ENCODE measurements around the gene CLHC1. TPM values are rescaled to one million over a fixed set of nuclear protein-coding genes. Genes with fewer than 3 reads are reported as not detected.
"Not testable (repeated sequence)": the region's sequence is repeated elsewhere in the genome, so short reads cannot be mapped to it uniquely, and the experiment has no call there.

CLHC1 gene
- total and polyA plus RNA-seq, 2 experiments from 2014 or later = 1.3 to 5.6 TPM

DNA sequence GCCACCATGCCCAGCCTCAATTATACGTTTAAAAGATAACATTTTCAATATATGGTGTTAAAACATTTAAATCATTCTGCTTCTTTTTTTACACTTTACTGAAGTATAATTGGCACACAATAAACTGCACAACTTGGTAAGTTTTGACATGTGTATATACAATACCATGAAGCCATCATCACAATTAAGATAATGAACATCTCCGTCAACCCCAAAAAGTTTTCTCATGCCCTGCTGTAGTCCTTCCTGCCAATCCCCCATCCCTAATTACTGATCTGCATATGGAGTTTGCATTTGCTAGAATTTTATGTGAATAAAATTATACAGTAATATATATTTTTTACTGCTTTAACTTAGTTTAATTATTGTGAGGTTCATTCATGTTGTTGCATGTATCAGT, 96.6 kb downstream of the CLHC1 start:
- H3K4me2 ChIP-seq (ENCODE audit: unreplicated experiment) = no peak overlapping the region
- no peak overlapping the region for H3K27ac ChIP-seq
- TF ChIP-seq EZH2phosphoT487 (IDR thresholded peaks at IDR 0.05; ENCODE audit: insufficient read depth, low read depth) (no peak), EZH2 (IDR thresholded peaks at IDR 0.05; ENCODE audit: insufficient read depth, poor library complexity, severe bottlenecking) (no peak)
- H3K9me2 ChIP-seq (ENCODE audit: insufficient read depth) = no peaks in the 10 kb centered on the region
- H3K36me3 ChIP-seq (ENCODE audit: low read depth) = no peaks in the 10 kb centered on the region
- in situ Hi-C loops (cut with MboI) = no loop called here
- H3K9ac ChIP-seq = no peak overlapping the region
- no peak overlapping the region for H2AFZ ChIP-seq
- no peak overlapping the region for H3K4me3 ChIP-seq
- H3K79me2 ChIP-seq (ENCODE audit: insufficient read depth) = no peaks in the 10 kb centered on the region
- peaks cover 10% of the 10 kb centered on the region for H3K4me1 ChIP-seq (ENCODE audit: insufficient read depth)
- DNase-seq = no peak
- peaks cover 8% of the 10 kb centered on the region; the same call in 1 of the 2 replicates for H3F3A ChIP-seq (ENCODE audit: insufficient read depth)
- no peaks in the 10 kb centered on the region for H4K20me1 ChIP-seq (ENCODE audit: insufficient read depth)
- WGBS, 2 experiments (ENCODE audit: low coverage in 1 of 2, low lambda C conversion rate in 2 of 2, missing lambda C conversion rate in 2 of 2) = 100% methylated on average over 2 of the region's 2 CpGs
- no peaks in the 10 kb centered on the region for H3K9me3 ChIP-seq (ENCODE audit: low read depth)
- H3K27me3 ChIP-seq (replicated peaks; ENCODE audit: insufficient read depth) = no peaks in the 10 kb centered on the region

DNA sequence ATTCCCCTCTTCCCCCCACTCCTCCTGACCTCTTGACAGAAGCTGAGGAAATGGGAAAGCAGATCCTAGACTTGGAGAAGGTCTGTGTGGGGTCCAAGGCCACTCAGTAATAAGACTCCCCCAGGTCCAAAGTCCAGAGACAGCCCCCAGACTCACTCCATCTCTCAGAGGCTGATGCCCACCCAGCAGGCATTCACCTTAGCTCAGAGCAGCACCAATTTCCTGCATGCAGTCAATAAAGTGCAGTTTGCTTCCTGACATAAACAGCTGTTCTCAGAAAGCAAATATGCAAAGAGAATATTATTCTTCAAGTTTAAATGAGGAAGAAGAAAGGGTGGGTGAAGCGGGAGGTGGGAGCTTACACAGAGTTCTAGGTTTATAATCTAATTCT, 97.8 kb downstream of the CLHC1 start:
- H3K9me2 ChIP-seq (ENCODE audit: insufficient read depth) = no peaks in the 10 kb centered on the region
- DNase-seq = no peak
- in situ Hi-C loops (cut with MboI) = no loop called here
- peak overlapping the region; percentile 70 for H3K27ac ChIP-seq
- WGBS, 2 experiments (ENCODE audit: low coverage in 1 of 2, low lambda C conversion rate in 2 of 2, missing lambda C conversion rate in 2 of 2) = 93 to 100% methylated on average over 1 of the region's 1 CpG
- TF ChIP-seq EZH2phosphoT487 (IDR thresholded peaks at IDR 0.05; ENCODE audit: insufficient read depth, low read depth) (no peak), EZH2 (IDR thresholded peaks at IDR 0.05; ENCODE audit: insufficient read depth, poor library complexity, severe bottlenecking) (no peak)
- no peaks in the 10 kb centered on the region for H3K36me3 ChIP-seq (ENCODE audit: low read depth)
- H3K4me3 ChIP-seq = peak overlapping the region; percentile 80
- H3K9ac ChIP-seq = peak overlapping the region; percentile 79
- no peaks in the 10 kb centered on the region for H3K9me3 ChIP-seq (ENCODE audit: low read depth)
- peaks cover 8% of the 10 kb centered on the region; the same call in 1 of the 2 replicates for H3F3A ChIP-seq (ENCODE audit: insufficient read depth)
- no peaks in the 10 kb centered on the region for H3K27me3 ChIP-seq (replicated peaks; ENCODE audit: insufficient read depth)
- peak overlapping the region; percentile 96 for H2AFZ ChIP-seq
- no peaks in the 10 kb centered on the region for H3K79me2 ChIP-seq (ENCODE audit: insufficient read depth)
- peaks cover 10% of the 10 kb centered on the region for H3K4me1 ChIP-seq (ENCODE audit: insufficient read depth)
- peak overlapping the region; percentile 99 for H3K4me2 ChIP-seq (ENCODE audit: unreplicated experiment)
- H4K20me1 ChIP-seq (ENCODE audit: insufficient read depth) = no peaks in the 10 kb centered on the region

DNA sequence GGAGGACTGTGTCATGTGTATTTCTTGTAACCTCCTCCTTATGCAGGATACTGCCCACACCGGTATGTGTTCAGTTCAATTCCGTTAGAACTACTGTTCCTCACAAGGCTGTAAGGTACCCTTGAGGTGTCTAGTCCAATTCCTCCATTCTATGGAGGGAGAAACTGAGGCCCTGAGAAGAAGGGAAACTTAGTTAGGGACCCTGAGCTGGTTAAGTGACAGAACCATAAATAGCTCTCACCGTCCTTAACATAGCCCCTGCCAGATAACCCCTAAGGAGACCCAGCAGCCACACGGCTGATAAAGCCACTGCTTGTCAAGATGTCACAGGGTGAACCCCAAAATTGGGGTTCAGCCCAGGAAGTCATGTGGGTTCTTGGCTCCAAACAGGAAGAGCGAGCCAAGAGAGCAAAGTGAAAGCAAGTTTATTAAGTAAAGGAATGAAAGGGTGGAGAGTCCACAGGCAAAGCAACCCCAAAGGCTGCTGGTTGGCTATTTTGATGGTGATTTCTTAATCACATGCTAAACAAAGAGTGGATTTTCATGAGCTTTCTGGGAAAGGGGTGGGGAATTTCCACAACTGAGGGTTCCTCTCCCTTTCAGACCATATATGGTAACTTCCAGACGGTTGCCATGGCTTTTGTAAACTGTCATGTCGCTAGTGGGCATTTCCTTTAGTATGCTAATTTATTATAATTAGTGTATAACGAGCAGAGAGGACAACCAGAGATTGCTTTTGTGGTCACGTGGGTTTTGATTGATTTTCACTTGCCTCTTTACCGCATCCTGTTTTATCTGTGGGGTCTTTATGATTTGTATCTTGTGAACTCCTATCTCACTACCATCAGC, 98.4 kb downstream of the CLHC1 start:
- Histone ChIP-seq H3K4me2 (ENCODE audit: unreplicated experiment) (peak overlapping the region; percentile 99), H3K9ac (peak overlapping the region; percentile 79), H3F3A (ENCODE audit: insufficient read depth) (peaks cover 8% of the 10 kb centered on the region; the same call in 1 of the 2 replicates), H3K4me1 (ENCODE audit: insufficient read depth) (peaks cover 10% of the 10 kb centered on the region), H3K9me3 (ENCODE audit: low read depth) (no peaks in the 10 kb centered on the region), H4K20me1 (ENCODE audit: insufficient read depth) (no peaks in the 10 kb centered on the region), H3K79me2 (ENCODE audit: insufficient read depth) (no peaks in the 10 kb centered on the region), H3K4me3 (peak overlapping the region; percentile 80), H3K36me3 (ENCODE audit: low read depth) (no peaks in the 10 kb centered on the region), H3K27me3 (replicated peaks; ENCODE audit: insufficient read depth) (no peaks in the 10 kb centered on the region), H3K9me2 (ENCODE audit: insufficient read depth) (no peaks in the 10 kb centered on the region), H3K27ac (peak overlapping the region; percentile 70), H2AFZ (peak overlapping the region; percentile 96)
- DNase-seq = peak; percentile 94
- WGBS, 2 experiments (ENCODE audit: low coverage in 1 of 2, low lambda C conversion rate in 2 of 2, missing lambda C conversion rate in 2 of 2) = 13 to 14% methylated on average over 10 of the region's 10 CpGs
- in situ Hi-C loops (cut with MboI) = no loop called here
- no peak for TF ChIP-seq EZH2 (IDR thresholded peaks at IDR 0.05; ENCODE audit: insufficient read depth, poor library complexity, severe bottlenecking)
- TF ChIP-seq EZH2phosphoT487 (IDR thresholded peaks at IDR 0.05; ENCODE audit: insufficient read depth, low read depth) = no peak

DNA sequence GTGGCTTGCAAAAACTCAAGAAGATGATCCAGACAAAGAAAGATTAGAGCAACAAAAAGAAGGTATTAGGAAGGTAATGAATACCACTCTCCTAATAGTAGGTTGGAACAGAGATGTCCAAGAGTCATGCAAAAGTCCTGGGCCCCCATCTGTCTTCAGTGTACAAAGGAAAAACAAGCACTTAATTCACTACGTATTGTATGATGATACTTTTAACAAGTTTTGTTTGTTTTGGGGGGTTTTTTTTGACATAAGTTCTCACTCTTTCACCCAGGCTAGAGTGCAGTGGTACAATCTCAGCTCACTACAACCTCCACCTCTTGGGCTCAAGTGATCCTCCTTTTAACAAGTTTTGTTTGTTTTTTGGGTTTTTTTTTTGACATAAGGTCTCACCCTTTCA, 101.2 kb downstream of the CLHC1 start:
- Histone ChIP-seq H3K4me1 (ENCODE audit: insufficient read depth) (peaks cover 10% of the 10 kb centered on the region), H4K20me1 (ENCODE audit: insufficient read depth) (no peaks in the 10 kb centered on the region), H3K27me3 (replicated peaks; ENCODE audit: insufficient read depth) (no peaks in the 10 kb centered on the region), H3F3A (ENCODE audit: insufficient read depth) (peaks cover 8% of the 10 kb centered on the region; the same call in 1 of the 2 replicates), H3K79me2 (ENCODE audit: insufficient read depth) (no peaks in the 10 kb centered on the region), H3K9me3 (ENCODE audit: low read depth) (no peaks in the 10 kb centered on the region), H3K27ac (no peak overlapping the region), H3K36me3 (ENCODE audit: low read depth) (no peaks in the 10 kb centered on the region), H3K4me2 (ENCODE audit: unreplicated experiment) (no peak overlapping the region), H3K9me2 (ENCODE audit: insufficient read depth) (no peaks in the 10 kb centered on the region), H3K4me3 (no peak overlapping the region), H3K9ac (no peak overlapping the region), H2AFZ (no peak overlapping the region)
- DNase-seq = no peak
- in situ Hi-C loops (cut with MboI) = no loop called here
- no peak for TF ChIP-seq EZH2 (IDR thresholded peaks at IDR 0.05; ENCODE audit: insufficient read depth, poor library complexity, severe bottlenecking)
- no peak for TF ChIP-seq EZH2phosphoT487 (IDR thresholded peaks at IDR 0.05; ENCODE audit: insufficient read depth, low read depth)
- WGBS, 2 experiments (ENCODE audit: low coverage in 1 of 2, low lambda C conversion rate in 2 of 2, missing lambda C conversion rate in 2 of 2) = 93 to 100% methylated on average over 1 of the region's 1 CpG

DNA sequence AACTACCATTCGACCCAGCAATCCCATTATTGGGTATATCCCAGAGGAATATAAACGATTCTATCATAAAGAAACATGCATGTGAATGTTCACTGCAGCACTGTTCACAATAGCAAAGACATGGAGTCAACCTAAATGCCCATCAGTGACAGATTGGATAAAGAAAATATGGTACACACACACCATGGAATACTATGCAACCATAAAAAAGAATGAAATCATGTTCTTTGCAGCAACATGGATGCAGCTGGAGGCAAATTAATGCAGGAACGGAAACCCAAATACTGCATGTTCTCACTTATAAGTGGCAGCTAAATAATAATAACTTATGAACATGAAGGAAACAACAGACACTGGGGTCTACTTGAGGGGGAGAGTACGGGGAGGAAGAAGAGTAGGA, 105.5 kb downstream of the CLHC1 start:
- DNase-seq; H2AFZ ChIP-seq; H3K4me2 ChIP-seq (ENCODE audit: unreplicated experiment); H3K4me3 ChIP-seq; H3K9me2 ChIP-seq (ENCODE audit: insufficient read depth); H3K79me2 ChIP-seq (ENCODE audit: insufficient read depth); H3K9me3 ChIP-seq (ENCODE audit: low read depth); H3F3A ChIP-seq (ENCODE audit: insufficient read depth); H3K9ac ChIP-seq; H3K27me3 ChIP-seq (replicated peaks; ENCODE audit: insufficient read depth); H3K27ac ChIP-seq; H3K36me3 ChIP-seq (ENCODE audit: low read depth); in situ Hi-C loops (cut with MboI); H3K4me1 ChIP-seq (ENCODE audit: insufficient read depth); H4K20me1 ChIP-seq (ENCODE audit: insufficient read depth): not testable (repeated sequence)
- 85 to 92% methylated on average over 4 of the region's 4 CpGs for whole genome bisulfite sequencing, 2 experiments (ENCODE audit: low coverage in 1 of 2, low lambda C conversion rate in 2 of 2, missing lambda C conversion rate in 2 of 2)

Data from GM23248 (cell line).